Smooth muscle cell of the brain vasculature (primary cell): ENCODE results near the gene ZCCHC4.
A peak's percentile ranks its signal among the peaks of the same experiment; 100 is the strongest.
"Not testable (repeated sequence)": the region's sequence is repeated elsewhere in the genome, so short reads cannot be mapped to it uniquely, and the experiment has no call there.

ENCODE experiments used
- DNase-seq: peaks from one replicate; pipeline ENCODE4 v3.0.0-alpha.2; 2012; ENCODE audit warnings: low read depth, low spot score

The ZCCHC4 gene

DNA sequence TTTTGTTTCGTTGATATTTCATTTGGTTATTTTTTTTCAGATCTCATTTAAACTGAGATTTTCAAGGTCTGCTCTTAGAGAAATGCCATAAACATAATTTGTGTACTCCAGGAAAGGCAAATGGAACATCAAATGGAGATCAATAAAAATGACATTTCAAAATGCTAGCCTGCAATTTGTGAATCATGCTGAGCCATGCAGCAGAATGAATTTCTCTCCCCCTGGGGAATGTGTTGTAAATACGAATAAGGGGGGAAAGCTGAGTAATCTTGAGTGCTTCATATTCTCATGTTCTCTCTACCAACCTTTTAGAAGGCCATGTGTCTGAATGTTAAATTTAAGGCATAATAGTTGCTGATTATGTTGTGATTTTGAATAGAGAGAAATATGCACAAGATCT lies 7.8 kb downstream of the ZCCHC4 start:
- DNase-seq, result no peak

DNA sequence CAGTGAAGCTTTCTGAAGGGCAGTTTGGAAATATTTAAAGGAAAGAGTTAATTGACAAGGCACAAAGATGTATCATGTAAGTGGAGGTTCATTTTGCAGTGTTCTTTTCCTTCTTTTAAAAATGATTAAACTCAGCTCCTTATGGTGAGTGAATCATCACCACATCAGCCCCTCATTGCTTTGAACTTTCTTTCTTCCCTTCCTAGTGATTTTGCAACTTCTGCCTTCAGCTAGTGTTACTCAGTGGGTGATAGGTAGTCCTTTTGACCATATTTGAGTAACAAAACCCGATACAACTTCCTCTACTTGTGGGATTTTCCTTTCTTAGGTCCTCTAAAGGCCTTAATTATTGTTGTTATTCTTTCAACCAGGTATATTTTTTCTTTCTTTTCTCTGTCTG lies 8.2 kb downstream of the ZCCHC4 start:
- DNase-seq, result peak; percentile 15

DNA sequence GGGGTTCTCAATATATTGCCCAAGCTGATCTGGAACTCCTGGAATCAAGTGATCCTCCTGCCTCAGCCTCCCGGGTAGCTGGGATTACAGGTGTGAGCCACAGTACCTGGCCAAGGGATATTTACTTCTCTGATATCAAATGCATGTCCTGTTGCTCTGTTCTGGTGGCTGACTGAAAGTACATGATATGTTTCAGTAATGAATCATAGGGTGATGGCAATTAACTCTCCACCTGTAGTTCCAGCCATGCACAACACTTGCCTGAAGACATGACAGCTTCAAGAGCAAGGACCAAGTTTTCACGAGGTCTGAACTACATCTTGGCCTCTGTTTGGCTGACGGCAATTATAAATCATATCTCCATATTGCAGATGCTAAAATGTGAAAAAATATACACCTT lies 9.1 kb downstream of the ZCCHC4 start:
- no peak for DNase-seq

DNA sequence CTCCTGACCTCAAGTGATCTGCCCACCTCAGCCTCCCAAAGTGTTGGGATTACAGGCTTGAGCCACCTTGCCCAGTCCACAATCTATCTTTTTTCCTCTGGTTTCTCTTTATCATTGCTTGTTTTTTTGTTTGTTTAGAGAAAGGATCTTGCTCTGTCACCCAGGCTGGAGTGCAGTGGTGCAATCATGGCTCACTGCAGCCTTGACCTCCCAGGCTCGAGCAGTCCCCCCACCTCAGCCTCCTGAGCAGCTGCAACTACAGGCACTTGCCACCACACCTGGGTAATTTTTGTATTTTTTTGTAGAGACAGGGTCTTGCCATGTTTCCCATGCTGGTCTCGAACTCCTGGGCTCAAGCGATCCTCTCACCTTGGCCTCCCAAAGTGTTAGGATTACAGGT lies 15.9 kb downstream of the ZCCHC4 start:
- DNase-seq, result not testable (repeated sequence)

DNA sequence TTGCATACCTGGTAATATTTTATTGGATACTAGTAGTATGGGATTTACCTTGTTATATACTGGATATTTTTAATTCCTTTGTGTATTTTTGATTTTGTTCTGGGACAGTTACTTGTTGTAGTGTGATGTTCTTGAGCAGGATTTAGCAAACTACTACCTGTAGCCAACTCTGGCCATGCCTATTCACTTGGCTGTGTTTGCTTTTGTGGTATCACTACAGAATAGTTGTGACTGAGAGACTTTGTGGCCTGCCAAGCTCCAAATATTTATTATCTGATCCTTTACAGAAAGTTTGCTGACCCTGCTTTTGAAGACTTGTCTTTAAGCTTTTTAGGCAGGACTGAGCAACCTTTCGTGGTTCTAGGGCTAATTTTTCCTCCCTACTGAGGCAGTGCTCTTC lies 17.8 kb downstream of the ZCCHC4 start:
- DNase-seq, result no peak

DNA sequence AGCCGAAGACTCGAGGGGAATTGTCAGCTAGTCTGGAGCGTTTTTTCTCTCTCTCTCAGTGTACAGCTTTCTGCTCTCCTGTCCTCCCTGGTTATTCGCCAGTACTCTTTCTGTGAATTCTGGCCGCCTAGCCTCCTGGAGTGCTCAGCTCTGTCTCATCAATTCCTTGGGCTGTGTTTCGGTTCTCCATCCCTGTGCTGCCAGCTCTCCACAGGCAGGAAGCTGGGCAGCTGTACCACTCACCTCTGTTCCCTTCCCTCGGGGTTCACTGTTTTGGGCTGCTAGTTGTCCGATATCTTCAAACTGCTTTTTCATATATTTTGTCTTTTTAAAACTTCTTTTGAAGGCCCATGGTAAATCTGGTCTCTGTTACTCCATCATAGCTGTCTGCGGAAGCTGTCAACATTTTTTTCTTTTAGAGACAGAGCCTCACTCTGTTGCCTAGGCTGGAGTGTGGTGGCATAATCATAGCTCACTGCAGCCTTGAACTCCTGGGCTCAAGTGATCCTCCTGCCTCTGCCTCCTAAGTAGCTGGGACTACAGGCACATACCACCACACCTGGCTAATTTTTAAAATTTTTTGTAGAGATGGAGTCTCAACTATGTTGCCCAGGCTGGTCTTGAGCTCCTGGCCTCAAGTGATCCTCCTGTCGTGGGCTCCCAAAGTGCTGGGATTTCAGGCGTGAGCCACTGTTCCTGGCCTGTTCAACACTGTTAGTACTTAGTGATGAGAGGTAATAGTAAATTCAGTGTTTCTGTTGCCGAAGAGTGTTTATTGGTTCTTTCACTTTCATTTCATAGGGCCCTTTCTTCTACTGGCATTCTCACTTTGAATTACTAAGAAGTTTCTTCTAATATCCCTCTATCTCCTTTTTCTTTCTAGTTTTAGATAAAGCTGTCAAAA lies 18.6 kb downstream of the ZCCHC4 start:
- DNase-seq, result no peak

DNA sequence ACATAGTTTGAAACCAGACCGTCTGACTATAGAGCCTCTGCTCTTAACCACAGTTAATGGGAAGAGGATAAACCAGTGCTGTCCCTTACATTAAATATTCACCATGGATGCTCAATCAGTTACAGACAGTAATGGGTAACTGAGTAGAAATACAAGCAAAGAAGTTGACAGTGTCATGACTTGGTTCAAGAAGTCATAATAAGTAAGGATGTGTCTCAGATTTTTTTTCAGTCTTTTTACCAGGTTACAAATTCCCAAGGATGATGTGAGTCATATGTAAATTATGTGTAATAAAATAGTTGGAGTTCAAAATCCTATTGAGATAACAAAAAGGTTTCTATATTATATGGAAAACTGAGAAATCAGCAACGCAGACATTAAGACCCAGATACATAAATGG lies 31.1 kb downstream of the ZCCHC4 start:
- no peak for DNase-seq

DNA sequence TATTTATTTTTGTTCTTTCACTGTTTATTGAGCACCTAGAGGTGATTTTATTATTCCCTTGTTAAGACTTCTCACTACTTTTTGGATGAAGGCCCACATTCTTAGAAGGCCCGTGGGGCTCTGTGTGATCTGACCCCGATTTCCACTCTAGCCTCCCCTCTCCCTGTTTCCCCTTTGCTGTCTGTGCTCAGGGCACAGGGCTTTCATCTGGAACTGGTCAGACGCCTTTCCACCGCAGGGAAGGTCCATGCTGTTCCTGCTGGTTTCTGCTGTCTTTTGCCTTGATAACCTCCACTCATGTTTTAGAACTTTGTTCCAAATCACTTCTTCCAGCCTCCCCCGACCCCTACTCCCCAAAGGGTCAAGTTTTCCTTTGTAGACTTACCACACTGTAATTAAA lies 33.2 kb downstream of the ZCCHC4 start:
- peak; percentile 32 for DNase-seq

DNA sequence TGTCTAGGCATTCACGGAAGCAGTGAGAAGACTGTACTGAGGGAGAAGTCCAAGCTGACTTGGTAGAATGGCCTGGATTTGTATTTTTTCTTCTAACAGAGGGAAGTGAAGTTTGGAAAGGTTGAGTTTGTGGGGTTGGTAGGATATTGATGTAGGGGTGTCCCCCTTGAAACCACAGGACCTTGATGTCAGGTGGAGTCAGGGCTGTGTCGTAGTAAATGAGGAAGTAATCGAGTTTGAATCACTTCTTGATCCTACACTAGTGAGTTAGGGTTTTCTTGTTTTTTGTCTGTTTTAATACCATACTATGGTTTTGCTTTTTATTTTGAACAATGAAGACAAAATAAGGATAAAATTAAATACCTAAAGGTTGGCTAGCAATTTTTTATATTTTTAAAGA lies 34.3 kb downstream of the ZCCHC4 start:
- no peak for DNase-seq

DNA sequence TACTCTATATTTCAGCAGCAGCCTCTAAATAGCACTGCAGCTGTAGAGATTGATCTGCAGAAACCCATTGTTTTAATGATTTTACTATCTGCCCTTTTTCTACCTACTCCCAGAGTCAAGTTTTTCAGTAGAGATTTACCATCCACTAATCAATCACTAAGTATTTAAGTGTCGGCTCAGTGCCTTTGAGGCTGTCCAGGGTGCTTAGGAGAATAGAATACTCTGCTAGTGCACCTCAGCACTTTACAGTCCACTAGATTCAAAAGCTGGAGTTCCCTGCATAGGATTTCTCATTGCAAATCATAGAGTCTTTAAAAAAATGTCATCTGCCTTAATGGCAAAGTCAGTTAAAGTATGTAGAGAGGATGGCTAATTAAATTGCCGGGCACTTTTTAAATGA lies 34.9 kb downstream of the ZCCHC4 start:
- DNase-seq, result no peak

DNA sequence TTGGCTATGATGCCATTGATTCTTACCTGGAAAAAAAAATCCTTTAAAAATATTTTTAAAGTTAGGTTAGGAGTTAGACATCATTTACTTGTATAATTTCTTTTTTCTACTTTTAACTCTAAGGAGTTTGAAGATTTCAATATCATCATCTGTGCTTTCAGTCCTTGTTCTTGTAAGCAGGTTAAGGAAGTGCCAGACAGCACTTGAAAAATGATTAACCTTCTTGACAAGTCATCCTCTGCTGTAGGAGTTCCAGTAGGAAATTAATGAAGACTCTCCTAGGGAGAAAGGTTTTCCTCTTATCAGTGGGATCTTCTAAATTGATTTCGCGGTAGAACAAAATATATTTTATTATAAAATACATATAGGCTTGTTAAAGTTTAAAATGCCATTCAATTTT lies 35.4 kb downstream of the ZCCHC4 start:
- no peak for DNase-seq

DNA sequence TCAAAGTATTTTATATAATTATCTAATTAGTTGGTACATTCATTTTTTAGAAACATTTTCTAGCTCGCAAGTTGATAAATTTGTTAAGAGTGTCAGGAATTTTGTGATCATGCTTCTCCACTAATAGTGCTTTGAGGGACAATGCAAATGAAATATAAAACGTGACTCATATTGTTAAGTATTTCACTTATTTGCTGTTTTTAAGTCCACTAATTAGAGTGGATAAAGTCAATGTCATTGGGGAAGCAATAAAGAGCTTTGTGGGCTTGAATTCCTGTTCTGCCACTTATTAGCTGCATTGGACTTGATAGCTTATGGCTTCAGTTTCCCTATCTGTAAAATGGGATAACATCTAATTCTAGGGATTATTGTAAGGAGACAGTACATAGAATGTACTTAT lies 38.0 kb downstream of the ZCCHC4 start:
- no peak for DNase-seq

DNA sequence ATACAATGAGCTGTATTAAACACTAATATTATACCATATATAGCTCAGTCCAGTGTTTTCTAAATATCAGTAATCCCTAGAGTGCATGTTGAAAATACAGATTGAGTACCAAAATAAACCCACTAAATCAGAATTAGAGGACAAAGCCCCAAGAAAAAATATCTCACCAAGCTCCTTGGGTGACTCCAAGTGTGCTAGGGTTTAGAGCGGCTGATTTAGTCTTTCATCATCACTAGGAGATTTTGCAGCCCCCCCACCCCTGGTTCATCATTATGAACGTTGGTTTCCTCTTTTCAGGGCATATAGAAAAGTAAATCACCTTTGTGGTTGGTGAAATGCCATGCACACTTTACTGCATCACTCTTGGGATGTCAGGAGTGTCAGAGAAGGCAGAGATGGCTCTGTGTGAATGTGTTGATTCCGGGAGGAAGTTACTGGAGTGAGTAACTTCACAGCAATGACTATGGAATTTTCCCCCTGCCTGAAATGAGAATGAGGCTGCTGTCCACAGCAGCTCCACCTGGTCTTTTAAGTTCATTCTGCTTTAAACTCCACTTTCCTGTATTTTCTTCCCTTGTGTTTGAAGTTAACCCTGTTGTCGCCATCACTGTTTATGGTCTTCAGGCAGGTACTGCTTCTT lies 39.3 kb downstream of the ZCCHC4 start:
- no peak for DNase-seq

DNA sequence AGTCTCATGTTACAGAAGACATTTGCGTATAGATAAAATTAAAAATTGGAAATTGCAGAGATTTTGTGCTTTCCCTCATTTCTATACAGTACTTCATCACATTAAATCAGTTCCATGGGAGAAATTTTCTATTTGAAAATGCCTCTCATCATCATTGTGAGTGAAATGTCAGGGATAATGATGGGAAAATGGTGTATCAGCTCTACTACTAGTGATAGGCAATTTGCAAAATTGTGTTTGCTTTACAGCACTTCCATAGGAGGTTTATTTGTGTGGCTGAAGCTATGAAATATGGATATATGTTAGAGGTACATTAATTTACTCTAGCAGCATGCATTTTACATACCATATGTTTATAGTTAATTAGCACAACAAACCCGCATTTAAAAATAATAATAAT lies 43.5 kb downstream of the ZCCHC4 start:
- no peak for DNase-seq

DNA sequence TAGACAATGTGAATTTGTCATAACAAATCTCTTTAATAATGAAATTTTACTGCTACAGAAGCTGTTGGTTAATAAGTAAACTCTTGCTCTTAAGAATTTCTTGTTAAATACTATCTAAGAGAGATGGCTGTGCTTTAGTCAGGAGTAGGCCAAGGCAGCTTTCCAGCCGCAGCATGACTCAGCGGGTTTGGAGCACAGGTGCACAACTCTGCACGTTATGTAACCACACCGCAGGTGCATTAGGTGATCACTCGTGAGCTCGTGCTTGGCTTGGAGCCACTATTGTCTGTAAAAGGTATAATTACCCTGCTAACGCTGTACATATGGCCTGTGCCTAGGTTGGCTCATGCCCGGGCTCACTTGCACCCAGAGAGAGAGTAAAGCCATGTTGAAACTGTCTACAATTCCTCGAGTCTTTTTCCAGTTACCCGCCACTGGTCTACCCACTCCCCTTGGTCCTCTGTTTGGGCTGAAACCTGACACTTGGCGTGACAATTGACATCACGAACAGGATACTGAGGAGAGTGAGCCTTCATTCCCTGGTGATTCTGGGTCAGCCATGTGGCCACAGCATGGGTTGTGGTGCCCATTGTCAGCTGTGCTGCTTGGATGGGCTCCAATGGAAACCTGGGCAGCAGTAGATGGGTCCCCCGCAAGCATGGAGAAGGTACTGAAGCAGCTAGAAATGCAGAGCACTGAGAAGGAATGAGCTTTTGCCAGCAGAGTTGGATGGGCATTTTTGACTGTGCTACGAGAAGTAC lies 46.1 kb downstream of the ZCCHC4 start:
- no peak for DNase-seq

DNA sequence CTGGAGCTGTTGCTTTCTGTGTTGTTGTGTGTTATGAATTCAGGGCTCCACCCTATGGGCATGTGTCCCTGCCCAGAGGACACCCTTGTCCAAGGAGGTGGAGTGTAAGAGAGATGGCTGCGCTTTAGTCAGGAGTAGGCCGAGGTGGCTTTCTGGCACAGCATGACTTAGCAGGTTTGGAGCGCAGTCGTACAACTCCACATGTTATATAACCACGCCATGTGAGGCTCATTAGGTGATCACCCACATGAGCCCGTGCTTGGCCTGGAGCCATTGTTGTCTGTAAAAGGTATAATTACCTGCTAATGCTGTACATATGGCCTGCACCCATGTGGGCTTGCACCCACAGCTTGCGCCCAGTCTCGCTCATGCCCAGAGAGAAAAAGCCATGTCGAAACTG lies 48.7 kb downstream of the ZCCHC4 start:
- DNase-seq, result no peak

DNA sequence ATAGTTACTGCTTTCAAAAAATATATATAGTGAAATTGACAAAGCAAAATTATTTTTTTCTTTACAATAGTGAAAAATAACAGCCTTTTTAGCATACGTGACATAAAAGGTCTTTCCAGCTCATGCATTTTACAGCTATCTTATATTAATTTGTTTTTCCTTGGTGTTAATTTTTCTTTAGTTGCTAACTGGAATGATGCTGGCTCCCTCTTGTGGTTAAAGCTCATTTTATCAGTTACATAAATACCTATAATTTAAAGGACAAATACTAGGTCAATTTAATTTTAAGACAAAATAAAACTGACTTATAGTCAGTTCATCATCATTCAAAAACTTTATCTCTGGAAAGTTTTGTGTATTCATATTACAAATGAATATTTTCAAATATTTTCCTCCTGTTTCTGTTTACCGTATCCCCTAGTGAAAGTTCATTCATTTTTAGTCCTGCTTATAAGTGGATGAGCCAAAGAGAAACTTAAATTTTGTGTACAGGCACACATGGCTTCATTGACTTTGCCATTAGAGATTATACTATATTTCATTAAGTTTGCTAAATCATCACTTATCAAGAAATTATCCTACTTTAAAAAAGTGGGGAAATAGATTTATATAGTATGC lies 54.5 kb downstream of the ZCCHC4 start:
- peak; percentile 21 for DNase-seq

DNA sequence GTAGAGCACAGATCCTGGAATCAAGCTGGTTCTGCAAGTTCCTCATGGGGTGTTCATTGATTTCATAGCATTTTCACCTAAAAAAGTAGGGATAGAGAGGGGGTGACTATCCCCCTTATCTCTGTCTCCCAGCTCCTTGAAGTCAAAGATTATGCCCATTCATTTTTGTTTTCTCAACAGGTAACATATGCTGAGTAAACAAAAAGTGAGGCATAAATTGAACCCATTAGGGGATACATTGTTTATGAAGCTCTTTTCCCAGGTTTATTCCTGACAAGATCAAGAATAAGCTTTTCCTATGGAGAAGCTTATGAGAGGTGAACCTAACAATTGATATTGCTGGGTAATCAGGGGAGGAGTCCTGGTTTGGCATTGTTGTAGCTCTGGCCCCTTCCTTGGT lies 55.3 kb downstream of the ZCCHC4 start:
- no peak for DNase-seq

DNA sequence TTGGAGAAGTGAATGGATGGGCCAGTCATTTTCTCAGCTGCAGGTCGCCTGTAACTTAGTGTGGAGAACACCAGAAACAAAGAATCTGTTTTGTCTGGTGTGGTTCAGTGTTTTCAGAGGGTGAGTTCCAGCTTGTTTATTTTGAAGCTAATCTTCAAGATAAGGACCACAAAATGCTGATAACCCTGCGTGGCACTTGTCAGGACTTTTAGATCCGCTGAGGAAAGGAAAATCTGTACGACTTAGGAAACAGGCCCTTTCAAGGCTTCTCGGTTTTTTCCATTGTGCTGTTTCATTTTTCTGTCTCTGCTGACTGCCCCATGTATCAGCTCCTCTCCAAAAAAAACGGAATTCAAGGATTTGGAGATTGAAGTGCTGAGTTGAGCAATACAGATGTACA lies 55.7 kb downstream of the ZCCHC4 start:
- no peak for DNase-seq

DNA sequence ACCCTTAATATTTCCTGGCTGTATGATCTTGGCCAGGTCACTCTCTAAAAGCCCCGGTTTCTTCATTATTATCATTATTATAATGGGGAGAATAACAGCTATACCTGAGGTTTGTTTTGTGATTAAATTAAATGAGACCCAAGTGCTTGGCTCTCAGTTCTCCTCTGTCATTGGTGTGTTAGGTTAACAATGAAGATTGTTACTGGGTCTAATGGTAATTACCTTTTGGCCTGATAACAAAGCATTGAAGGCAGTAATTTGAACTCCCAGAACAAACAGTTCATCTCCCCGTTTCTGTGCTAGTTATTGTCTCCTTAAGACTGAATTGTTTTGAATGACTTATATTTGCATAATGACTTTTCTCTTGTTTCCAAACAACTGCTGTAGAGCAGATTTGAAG lies 57.7 kb downstream of the ZCCHC4 start:
- no peak for DNase-seq

DNA sequence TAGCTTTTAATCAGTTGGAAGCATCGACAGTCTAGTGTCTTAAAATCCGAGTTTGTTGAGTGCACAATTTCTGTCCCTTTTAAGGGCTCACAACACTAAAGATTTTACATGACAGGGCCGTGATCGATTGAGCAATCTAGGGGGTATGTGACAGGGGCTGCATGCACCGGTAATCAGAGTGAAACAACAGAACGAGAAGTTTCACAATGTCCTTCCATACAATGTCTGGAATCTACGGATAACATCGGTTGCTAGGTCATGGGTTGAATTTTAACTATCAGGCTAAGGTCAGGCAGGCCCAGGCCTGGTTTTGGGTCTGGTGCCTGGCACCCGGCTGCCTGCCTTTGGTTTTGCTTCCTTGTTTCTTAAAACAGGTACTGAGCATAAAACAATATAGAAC lies 60.0 kb downstream of the ZCCHC4 start:
- not testable (repeated sequence) for DNase-seq
